H1 (cell line): ENCODE results near the gene SMIM5. TPM values are rescaled to one million over a fixed set of nuclear protein-coding genes. Genes with fewer than 3 reads are reported as not detected.

Source experiments
- FOSL1 ChIP-seq: IDR thresholded peaks from 2 replicates; pipeline ENCODE4 v1.6.1; 2011; ENCODE audit warnings: mild to moderate bottlenecking, low read depth, low read length, moderate library complexity; ENCODE audit not compliant: insufficient read depth
- POU5F1 ChIP-seq: IDR thresholded peaks from 2 replicates; pipeline ENCODE4 v1.6.1; 2011; ENCODE audit warnings: low read depth, mild to moderate bottlenecking, low read length, moderate library complexity
- RAD21 ChIP-seq, 2 experiments: IDR thresholded peaks in 1 of 2; conservative IDR thresholded peaks in 1 of 2; 2 replicates each; pipeline ENCODE4 v1.6.1; 2011; ENCODE audit warnings: low read depth in 2 of 2, low read length in 2 of 2, improper control_type of control experiment in 1 of 2, inconsistent platforms in 1 of 2, mild to moderate bottlenecking in 1 of 2, moderate library complexity in 1 of 2
- RXRA ChIP-seq: IDR thresholded peaks from 2 replicates; pipeline ENCODE4 v1.6.1; 2011; ENCODE audit warnings: low read depth, mild to moderate bottlenecking, low read length, moderate library complexity; ENCODE audit not compliant: insufficient read depth
- SRF ChIP-seq: IDR thresholded peaks from 2 replicates; pipeline ENCODE4 v1.6.1; 2011; ENCODE audit warnings: mild to moderate bottlenecking, low read depth, low read length, moderate library complexity
- polyA plus RNA-seq, 7 experiments: library from polyadenylated mRNA; depleted of rRNA in 3 of 7; stranded (reverse) in 5 of 7; unstranded in 2 of 7; fragments of >200 nt in 5 of 7; fragments of 200-250 nt in 2 of 7; gene quantifications; 1 replicate in 5 of 7; 2 replicates in 1 of 7; 4 replicates in 1 of 7; pipeline versions ENCODE4 v1.2.1 to v1.2.3, GENCODE V29; 2011 to 2013; ENCODE audit warnings: missing spikeins in 2 of 7, mixed read lengths in 2 of 7
- total RNA-seq: library from RNA; stranded (reverse); fragmentation: NEBNext Ultra II Directional; extraction: Animal tissue kit (Norgen Biotek cat#: 25700); gene quantifications from 2 replicates; pipeline ENCODE4 v1.2.1, GENCODE V29; 2021

SMIM5 gene
- total and polyA plus RNA-seq, 2 of the 8 experiments (the other 6 are each of a cell fraction or from before 2014, with no cell fraction given) = not detected

GRCh38 chr17:75685499-75685898 lies 52.3 kb downstream of the SMIM5 start (continued):
- TF ChIP-seq FOSL1 = no peak
- TF ChIP-seq RXRA = no peak
- TF ChIP-seq RAD21 (IDR thresholded peaks at IDR 0.05 in 1 of 2, conservative IDR thresholded peaks at IDR 0.05 in 1 of 2; ENCODE audit: low read depth in 2 of 2, low read length in 2 of 2) = no peak
- TF ChIP-seq POU5F1 = no peak
- TF ChIP-seq SRF = no peak
